IMR-90 (cell line): ENCODE data around the gene IL19.

Experiments used
- BHLHE40 ChIP-seq: fragments of 150-350 bp; IDR thresholded peaks from 2 replicates; pipeline ENCODE4 v1.6.1; 2016; ENCODE audit warnings: mild to moderate bottlenecking, low read depth, low read length
- CEBPB ChIP-seq: IDR thresholded peaks from 2 replicates; pipeline ENCODE4 v1.6.1; 2012; ENCODE audit warnings: low read depth, low read length, improper control_type of control experiment
- FOS ChIP-seq: fragments of 150-350 bp; IDR thresholded peaks from 2 replicates; pipeline ENCODE4 v1.6.1; 2016; ENCODE audit warnings: low read depth, low read length
- MXI1 ChIP-seq: IDR thresholded peaks from 2 replicates; pipeline ENCODE4 v1.6.1; 2012; ENCODE audit warnings: low read depth, mild to moderate bottlenecking, low read length, moderate library complexity, borderline replicate concordance
- POLR2A ChIP-seq: IDR thresholded peaks from 2 replicates; pipeline ENCODE4 v1.6.1; 2012; ENCODE audit warnings: mild to moderate bottlenecking, low read depth, low read length
- RAD21 ChIP-seq: IDR thresholded peaks from 2 replicates; pipeline ENCODE4 v1.6.1; 2012; ENCODE audit warnings: low read length, improper control_type of control experiment
- TF ChIP-seq, protein P1 (sequence below): conservative IDR thresholded peaks from 2 replicates; pipeline ENCODE4 v1.5.1; 2012; ENCODE audit warnings: mild to moderate bottlenecking, low read depth, low read length, improper control_type of control experiment
- TF ChIP-seq, protein P2 (sequence below): fragments of 150-350 bp; IDR thresholded peaks from 2 replicates; pipeline ENCODE4 v1.6.1; 2016; ENCODE audit warnings: low read depth, mild to moderate bottlenecking, low read length, moderate library complexity, borderline replicate concordance

DNA sequence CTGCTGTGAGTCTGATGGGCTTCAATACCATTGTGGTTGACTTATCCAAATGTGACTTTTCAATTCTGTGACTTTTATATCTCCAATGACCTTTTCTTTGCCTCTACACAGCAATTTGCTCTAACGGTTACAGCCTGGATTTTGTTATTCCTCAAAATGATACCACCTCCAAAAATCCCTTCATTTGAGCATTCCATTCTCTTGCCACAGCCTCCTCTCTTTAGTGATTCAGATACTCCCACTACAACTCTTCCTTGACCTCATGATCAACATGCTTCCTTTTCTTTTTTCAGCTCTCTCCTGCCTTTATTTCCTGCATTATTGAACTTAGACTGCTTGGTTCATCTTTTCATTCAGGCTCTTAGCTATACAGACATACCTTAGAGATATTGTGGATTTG, 16.6 kb upstream of the IL19 start:
- TF ChIP-seq CEBPB (peak; percentile 87), POLR2A (no peak), MXI1 (no peak), BHLHE40 (no peak), RAD21 (no peak), FOS (no peak)
- TF ChIP-seq, protein P1, sequence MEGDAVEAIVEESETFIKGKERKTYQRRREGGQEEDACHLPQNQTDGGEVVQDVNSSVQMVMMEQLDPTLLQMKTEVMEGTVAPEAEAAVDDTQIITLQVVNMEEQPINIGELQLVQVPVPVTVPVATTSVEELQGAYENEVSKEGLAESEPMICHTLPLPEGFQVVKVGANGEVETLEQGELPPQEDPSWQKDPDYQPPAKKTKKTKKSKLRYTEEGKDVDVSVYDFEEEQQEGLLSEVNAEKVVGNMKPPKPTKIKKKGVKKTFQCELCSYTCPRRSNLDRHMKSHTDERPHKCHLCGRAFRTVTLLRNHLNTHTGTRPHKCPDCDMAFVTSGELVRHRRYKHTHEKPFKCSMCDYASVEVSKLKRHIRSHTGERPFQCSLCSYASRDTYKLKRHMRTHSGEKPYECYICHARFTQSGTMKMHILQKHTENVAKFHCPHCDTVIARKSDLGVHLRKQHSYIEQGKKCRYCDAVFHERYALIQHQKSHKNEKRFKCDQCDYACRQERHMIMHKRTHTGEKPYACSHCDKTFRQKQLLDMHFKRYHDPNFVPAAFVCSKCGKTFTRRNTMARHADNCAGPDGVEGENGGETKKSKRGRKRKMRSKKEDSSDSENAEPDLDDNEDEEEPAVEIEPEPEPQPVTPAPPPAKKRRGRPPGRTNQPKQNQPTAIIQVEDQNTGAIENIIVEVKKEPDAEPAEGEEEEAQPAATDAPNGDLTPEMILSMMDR = no peak
- TF ChIP-seq, protein P2, sequence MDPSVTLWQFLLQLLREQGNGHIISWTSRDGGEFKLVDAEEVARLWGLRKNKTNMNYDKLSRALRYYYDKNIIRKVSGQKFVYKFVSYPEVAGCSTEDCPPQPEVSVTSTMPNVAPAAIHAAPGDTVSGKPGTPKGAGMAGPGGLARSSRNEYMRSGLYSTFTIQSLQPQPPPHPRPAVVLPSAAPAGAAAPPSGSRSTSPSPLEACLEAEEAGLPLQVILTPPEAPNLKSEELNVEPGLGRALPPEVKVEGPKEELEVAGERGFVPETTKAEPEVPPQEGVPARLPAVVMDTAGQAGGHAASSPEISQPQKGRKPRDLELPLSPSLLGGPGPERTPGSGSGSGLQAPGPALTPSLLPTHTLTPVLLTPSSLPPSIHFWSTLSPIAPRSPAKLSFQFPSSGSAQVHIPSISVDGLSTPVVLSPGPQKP = no peak
